H9 (cell line): Measurements from ENCODE around the gene ELOVL6. TPM values are rescaled to one million over a fixed set of nuclear protein-coding genes. Genes with fewer than 3 reads are reported as not detected.

Source experiments
- DNase-seq: peaks from one replicate; pipeline ENCODE4 v3.0.0-alpha.2; 2017
- H2AFZ ChIP-seq: one replicate; pipeline ENCODE4 v1.6.1; 2013; ENCODE audit warnings: mild to moderate bottlenecking, low read length, control low read depth, moderate library complexity
- H2AK5ac ChIP-seq: 2 replicates; pipeline ENCODE4 v1.6.1; 2013; ENCODE audit warnings: low read length, control low read depth, mixed read lengths; ENCODE audit not compliant: insufficient read length
- H2BK120ac ChIP-seq: one replicate; pipeline ENCODE4 v1.6.1; 2013; ENCODE audit warnings: low read depth, mild to moderate bottlenecking, low read length, control low read depth, inconsistent platforms; ENCODE audit not compliant: poor library complexity, severe bottlenecking
- H2BK12ac ChIP-seq: 2 replicates; pipeline ENCODE4 v1.6.1; 2013; ENCODE audit warnings: low read length, control low read depth, mixed read lengths, low read depth; ENCODE audit not compliant: insufficient read length
- H2BK15ac ChIP-seq: 2 replicates; pipeline ENCODE4 v1.6.1; 2013; ENCODE audit warnings: low read depth, low read length, control low read depth
- H2BK20ac ChIP-seq: one replicate; pipeline ENCODE4 v1.6.1; 2013; ENCODE audit warnings: low read depth, mild to moderate bottlenecking, low read length, control low read depth, inconsistent platforms; ENCODE audit not compliant: poor library complexity, severe bottlenecking
- H2BK5ac ChIP-seq: 2 replicates; pipeline ENCODE4 v1.6.1; 2013; ENCODE audit warnings: low read length, control low read depth, mixed read lengths; ENCODE audit not compliant: insufficient read length
- H3K14ac ChIP-seq: 2 replicates; pipeline ENCODE4 v1.6.1; 2013; ENCODE audit warnings: low read length, control low read depth; ENCODE audit not compliant: insufficient read depth
- H3K18ac ChIP-seq: 2 replicates; pipeline ENCODE4 v1.6.1; 2013; ENCODE audit warnings: low read depth, mild to moderate bottlenecking, mixed read lengths, low read length, control low read depth; ENCODE audit not compliant: insufficient read length
- H3K23ac ChIP-seq: 2 replicates; pipeline ENCODE4 v1.6.1; 2013; ENCODE audit warnings: low read length, control low read depth, mixed read lengths, low read depth; ENCODE audit not compliant: insufficient read length
- H3K23me2 ChIP-seq: 2 replicates; pipeline ENCODE4 v1.6.1; 2013; ENCODE audit warnings: low read depth, mild to moderate bottlenecking, mixed read lengths, low read length, control low read depth; ENCODE audit not compliant: insufficient read length, poor library complexity, severe bottlenecking
- H3K27ac ChIP-seq: 2 replicates; pipeline ENCODE4 v1.5.1; 2013; ENCODE audit warnings: low read length, control low read depth, mixed read lengths, low read depth; ENCODE audit not compliant: insufficient read length
- H3K27me3 ChIP-seq: 2 replicates; pipeline ENCODE4 v1.6.1; 2013; ENCODE audit warnings: low read length, control low read depth, inconsistent platforms; ENCODE audit not compliant: insufficient read depth
- H3K4ac ChIP-seq: 2 replicates; pipeline ENCODE4 v1.6.1; 2013; ENCODE audit warnings: low read depth, mild to moderate bottlenecking, control low read depth, inconsistent platforms, low read length, moderate library complexity
- H3K4me1 ChIP-seq: 2 replicates; pipeline ENCODE4 v1.6.1; 2013; ENCODE audit warnings: low read length, control low read depth, inconsistent platforms; ENCODE audit not compliant: insufficient read depth
- H3K4me2 ChIP-seq: 2 replicates; pipeline ENCODE4 v1.6.1; 2013; ENCODE audit warnings: low read length, control low read depth, mixed read lengths; ENCODE audit not compliant: insufficient read length, insufficient read depth
- H3K56ac ChIP-seq: 2 replicates; pipeline ENCODE4 v1.6.1; 2013; ENCODE audit warnings: low read depth, mild to moderate bottlenecking, mixed read lengths, low read length, control low read depth; ENCODE audit not compliant: insufficient read length
- H3K79me1 ChIP-seq: 2 replicates; pipeline ENCODE4 v1.6.1; 2013; ENCODE audit warnings: low read depth, mild to moderate bottlenecking, moderate library complexity, low read length, control low read depth, inconsistent platforms; ENCODE audit not compliant: insufficient read depth, poor library complexity, severe bottlenecking
- H3K79me2 ChIP-seq: 2 replicates; pipeline ENCODE4 v1.6.1; 2013; ENCODE audit warnings: low read length, control low read depth, inconsistent platforms; ENCODE audit not compliant: insufficient read depth
- H3K9ac ChIP-seq: 2 replicates; pipeline ENCODE4 v1.6.1; 2013; ENCODE audit warnings: low read length, control low read depth, mixed read lengths; ENCODE audit not compliant: insufficient read length; ENCODE audit errors: extremely low read depth
- H3K9me3 ChIP-seq: one replicate; pipeline ENCODE4 v1.6.1; 2013; ENCODE audit warnings: low read depth, low read length, inconsistent platforms; ENCODE audit not compliant: control insufficient read depth
- H3T11ph ChIP-seq: one replicate; pipeline ENCODE4 v1.6.1; 2013; ENCODE audit warnings: mild to moderate bottlenecking, low read length, control low read depth, inconsistent platforms
- H4K20me1 ChIP-seq: one replicate; pipeline ENCODE4 v1.6.1; 2013; ENCODE audit not compliant: control insufficient read depth, insufficient read length, insufficient read depth
- H4K5ac ChIP-seq: 2 replicates; pipeline ENCODE4 v1.6.1; 2013; ENCODE audit warnings: low read depth, mild to moderate bottlenecking, mixed read lengths, low read length, control low read depth; ENCODE audit not compliant: insufficient read length
- H4K8ac ChIP-seq: replicated peaks from 2 replicates; pipeline ENCODE4 v1.6.1; 2013; ENCODE audit warnings: low read length, control low read depth, mixed read lengths, low read depth; ENCODE audit not compliant: insufficient read length
- H4K91ac ChIP-seq: 2 replicates; pipeline ENCODE4 v1.6.1; 2013; ENCODE audit warnings: low read depth, mild to moderate bottlenecking, moderate library complexity, mixed read lengths, low read length, control low read depth; ENCODE audit not compliant: insufficient read length
- H3K27ac Mint-ChIP-seq, 3 experiments: 2 replicates in 2 of 3; 3 replicates in 1 of 3; pipeline ENCODE4 v1.8.0; 2020 to 2021; ENCODE audit warnings: mixed read lengths in 3 of 3, mild to moderate bottlenecking in 1 of 3, moderate library complexity in 1 of 3
- H3K27me3 Mint-ChIP-seq: 2 replicates; pipeline ENCODE4 v1.8.0; 2021; ENCODE audit warnings: low read depth, mild to moderate bottlenecking, moderate library complexity, mixed read lengths
- H3K36me3 Mint-ChIP-seq, 3 experiments: 2 replicates in 2 of 3; 3 replicates in 1 of 3; pipeline ENCODE4 v1.8.0; 2020 to 2021; ENCODE audit warnings: low read depth in 3 of 3, mixed read lengths in 3 of 3; ENCODE audit not compliant: insufficient read depth in 1 of 3
- H3K4me1 Mint-ChIP-seq, 2 experiments: 2 replicates each; pipeline ENCODE4 v1.8.0; 2020; ENCODE audit warnings: mixed read lengths in 2 of 2
- H3K4me3 Mint-ChIP-seq, 2 experiments: 2 replicates in 1 of 2; 3 replicates in 1 of 2; pipeline ENCODE4 v1.8.0; 2020 to 2021; ENCODE audit warnings: mild to moderate bottlenecking in 2 of 2, mixed read lengths in 2 of 2, moderate library complexity in 1 of 2
- H3K9me3 Mint-ChIP-seq, 2 experiments: 2 replicates in 1 of 2; 3 replicates in 1 of 2; pipeline ENCODE4 v1.8.0; 2020; ENCODE audit warnings: mild to moderate bottlenecking in 2 of 2, mixed read lengths in 2 of 2, moderate library complexity in 1 of 2
- CTCF ChIP-seq: fragments of 200-600 bp; sonication (generic); conservative IDR thresholded peaks from 3 replicates; pipeline ENCODE4 v1.8.0; 2021; ENCODE audit warnings: antibody characterized with exemption, mild to moderate bottlenecking
- WGBS: extraction: QIAGEN DNeasy Blood & Tissue Kit; methylation state at CpG from one replicate; pipeline ENCODE4 v1.1.7; 2013; ENCODE audit warnings: missing lambda C conversion rate, low lambda C conversion rate, mixed read lengths; ENCODE audit not compliant: insufficient read length; ENCODE audit errors: extremely low coverage; 5-methylcytosine and 5-hydroxymethylcytosine counted together
- total RNA-seq: library from RNA; stranded (reverse); gene quantifications from 2 replicates; pipeline ENCODE4 v1.2.1, GENCODE V29; 2021

Gene ELOVL6
- total RNA-seq, 1 experiment from 2014 or later = 64.6 TPM

- no peaks in the 10 kb centered on the region for H3K27me3 Mint-ChIP-seq
These were observed 134.1 kb downstream of the ELOVL6 start for GRCh38 chr4:110064295-110064694.

More at GRCh38 chr4:110064295-110064694, 134.1 kb downstream of the ELOVL6 start:
- no peaks in the 10 kb centered on the region; the same call in 1 of the 2 replicates for H3K27me3 ChIP-seq
- no peak overlapping the region for H2BK15ac ChIP-seq
- no peak overlapping the region for H2BK12ac ChIP-seq
- no peak overlapping the region for H2AFZ ChIP-seq
- no peak overlapping the region for H3K23ac ChIP-seq
- DNase-seq = no peak
- H3K27ac ChIP-seq = no peak overlapping the region
- H2BK120ac ChIP-seq = no peak overlapping the region
- H3K18ac ChIP-seq = no peak overlapping the region
- no peak overlapping the region for H4K91ac ChIP-seq
- no peak overlapping the region for H4K5ac ChIP-seq
- H4K20me1 ChIP-seq = no peaks in the 10 kb centered on the region
- TF ChIP-seq CTCF = no peak
- no peak overlapping the region for H3K4me2 ChIP-seq
- H3K56ac ChIP-seq = no peak overlapping the region
- H3K23me2 ChIP-seq = no peaks in the 10 kb centered on the region
- H3K79me2 ChIP-seq = no peaks in the 10 kb centered on the region
- H3K9me3 ChIP-seq = no peaks in the 10 kb centered on the region
- Mint-ChIP-seq H3K36me3 (peaks cover 0 to 1% (median 0%) of the 10 kb centered on the region in 3 experiments; a peak in 1 of 7 replicates), H3K4me1 (peaks cover 0 to 4% of the 10 kb centered on the region in 2 experiments; a peak in 1 of 4 replicates), H3K9me3 (no peaks in the 10 kb centered on the region), H3K4me3 (no peak overlapping the region), H3K27ac (no peak overlapping the region)
- no peak overlapping the region for H3K9ac ChIP-seq
- H3K14ac ChIP-seq = no peak overlapping the region
- H2BK5ac ChIP-seq = no peak overlapping the region
- no peak overlapping the region for H2BK20ac ChIP-seq
- H3K4me1 ChIP-seq = no peaks in the 10 kb centered on the region; the same call in 1 of the 2 replicates
- no peak overlapping the region for H3K4ac ChIP-seq
- no CpG with 5 or more reads among the region's 1 CpG for WGBS
- no peak overlapping the region for H3T11ph ChIP-seq
- H2AK5ac ChIP-seq = no peak overlapping the region
- no peak overlapping the region for H4K8ac ChIP-seq
- H3K79me1 ChIP-seq = peaks cover 1% of the 10 kb centered on the region
